Measurements from ENCODE around the gene ARHGEF17.

DNA sequence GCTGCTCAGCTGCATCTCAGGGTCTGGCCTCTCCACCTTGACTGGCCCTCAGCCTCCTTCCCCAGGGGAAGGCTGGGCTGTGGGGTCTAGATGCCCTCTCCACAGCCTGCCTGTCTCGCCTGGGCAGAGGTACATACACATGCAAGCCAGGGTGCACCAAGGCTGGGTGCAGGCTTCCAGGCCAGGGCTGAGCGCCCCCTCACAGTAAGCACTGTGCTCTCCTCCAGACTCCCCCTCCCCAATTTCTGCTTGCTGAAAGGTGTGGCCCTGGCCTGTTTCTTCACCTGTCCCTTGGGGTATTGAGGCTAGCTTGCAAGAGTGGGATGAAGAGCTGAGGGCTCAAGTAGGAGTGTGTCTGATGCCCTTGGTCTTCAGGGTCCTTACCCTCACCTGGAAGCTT, 90.6 kb downstream of the ARHGEF17 start:
- TF ChIP-seq, protein P1, sequence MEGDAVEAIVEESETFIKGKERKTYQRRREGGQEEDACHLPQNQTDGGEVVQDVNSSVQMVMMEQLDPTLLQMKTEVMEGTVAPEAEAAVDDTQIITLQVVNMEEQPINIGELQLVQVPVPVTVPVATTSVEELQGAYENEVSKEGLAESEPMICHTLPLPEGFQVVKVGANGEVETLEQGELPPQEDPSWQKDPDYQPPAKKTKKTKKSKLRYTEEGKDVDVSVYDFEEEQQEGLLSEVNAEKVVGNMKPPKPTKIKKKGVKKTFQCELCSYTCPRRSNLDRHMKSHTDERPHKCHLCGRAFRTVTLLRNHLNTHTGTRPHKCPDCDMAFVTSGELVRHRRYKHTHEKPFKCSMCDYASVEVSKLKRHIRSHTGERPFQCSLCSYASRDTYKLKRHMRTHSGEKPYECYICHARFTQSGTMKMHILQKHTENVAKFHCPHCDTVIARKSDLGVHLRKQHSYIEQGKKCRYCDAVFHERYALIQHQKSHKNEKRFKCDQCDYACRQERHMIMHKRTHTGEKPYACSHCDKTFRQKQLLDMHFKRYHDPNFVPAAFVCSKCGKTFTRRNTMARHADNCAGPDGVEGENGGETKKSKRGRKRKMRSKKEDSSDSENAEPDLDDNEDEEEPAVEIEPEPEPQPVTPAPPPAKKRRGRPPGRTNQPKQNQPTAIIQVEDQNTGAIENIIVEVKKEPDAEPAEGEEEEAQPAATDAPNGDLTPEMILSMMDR (IDR thresholded peaks at IDR 0.05; ENCODE audit: low read length), result no peak
- no peak for TF ChIP-seq EZH2 (optimal IDR thresholded peaks at IDR 0.05; ENCODE audit: low read depth, low read length)
- no peak for TF ChIP-seq EZH2phosphoT487 (IDR thresholded peaks at IDR 0.05; ENCODE audit: low read length)

Data from MM.1S (cell line).